Astrocyte of the cerebellum (primary cell): ENCODE data around the gene DSG1.

Experiments
- DNase-seq: peaks from one replicate; pipeline ENCODE4 v3.0.0-alpha.2; 2011; ENCODE audit warnings: low read depth
- H3K4me3 ChIP-seq: 2 replicates; pipeline ENCODE4 v1.5.1; 2011; ENCODE audit warnings: mild to moderate bottlenecking, low read depth, low read length, moderate library complexity
- CTCF ChIP-seq: IDR thresholded peaks from 2 replicates; pipeline ENCODE4 v1.5.1; 2012; ENCODE audit warnings: low read length, low read depth, moderate library complexity, mild to moderate bottlenecking; ENCODE audit errors: missing control alignments
- in situ Hi-C: cut with HindIII; loops from 2 replicates; pipeline ENCODE4 v1.10.0; 2017; ENCODE audit warnings: low sequenced_read_pairs

DSG1 gene

GRCh38 chr18:31317860-31318259, at the start of gene DSG1:
DSG1 (plus strand) TSS chr18:31318160; CDS start chr18:31318301, 141 bp downstream.
- DNase-seq, result no peak
- H3K4me3 ChIP-seq, result no peak within 1 kb of the TSS
- no peak for TF ChIP-seq CTCF
- in situ Hi-C loops, result no loop called here

- no peak for TF ChIP-seq CTCF
- in situ Hi-C loops, result no loop called here
- no peak overlapping the region for H3K4me3 ChIP-seq
- DNase-seq, result no peak
These were observed 49.0 kb upstream of the DSG1 start for GRCh38 chr18:31268985-31269406.

- no peak for TF ChIP-seq CTCF
- no peak for DNase-seq
- in situ Hi-C loops, result no loop called here
- no peak overlapping the region for H3K4me3 ChIP-seq
These were observed 48.4 kb upstream of the DSG1 start for GRCh38 chr18:31269566-31269965.

- DNase-seq, result no peak
- TF ChIP-seq CTCF, result no peak
- in situ Hi-C loops, result no loop called here
- no peak overlapping the region for H3K4me3 ChIP-seq
These were observed 47.4 kb upstream of the DSG1 start for GRCh38 chr18:31270578-31270977.

GRCh38 chr18:31273812-31274527, 44.0 kb upstream of the DSG1 start:
- no peak for TF ChIP-seq CTCF
- DNase-seq, result no peak
- in situ Hi-C loops, result no loop called here
- no peak overlapping the region for H3K4me3 ChIP-seq

- no peak overlapping the region for H3K4me3 ChIP-seq
- in situ Hi-C loops, result no loop called here
- peak; percentile 45 for DNase-seq
- no peak for TF ChIP-seq CTCF
These were observed 43.0 kb upstream of the DSG1 start for GRCh38 chr18:31274931-31275330.
